Mucosa of rectum (tissue), 2 donors: Measurements from ENCODE around the gene NUBPL.
"Not testable (repeated sequence)": the region's sequence is repeated elsewhere in the genome, so short reads cannot be mapped to it uniquely, and the experiment has no call there.

Experiments used
- H3K27ac ChIP-seq, 2 donors: one replicate each; pipeline ENCODE4 v1.7.0; 2013; ENCODE audit warnings: inconsistent platforms in 2 of 2, low read depth in 2 of 2, low read length in 2 of 2
- H3K27me3 ChIP-seq, 2 donors: one replicate each; pipeline ENCODE4 v1.7.0; 2013; ENCODE audit warnings: low read length in 2 of 2; ENCODE audit not compliant: control insufficient read depth in 2 of 2, insufficient read depth in 2 of 2
- H3K36me3 ChIP-seq, 2 donors: one replicate each; pipeline ENCODE4 v1.7.0; 2013; ENCODE audit warnings: low read length in 2 of 2; ENCODE audit not compliant: control insufficient read depth in 2 of 2, insufficient read depth in 2 of 2
- H3K4me1 ChIP-seq, 2 donors: one replicate each; pipeline ENCODE4 v1.7.0; 2013; ENCODE audit warnings: low read length in 2 of 2, mild to moderate bottlenecking in 1 of 2; ENCODE audit not compliant: control insufficient read depth in 2 of 2, insufficient read depth in 2 of 2
- H3K4me3 ChIP-seq, 2 donors: one replicate each; pipeline ENCODE4 v1.7.0; 2013; ENCODE audit warnings: low read length in 2 of 2
- H3K9ac ChIP-seq, 2 donors: one replicate each; pipeline ENCODE4 v1.7.0; 2013; ENCODE audit warnings: low read length in 2 of 2, low read depth in 1 of 2, mild to moderate bottlenecking in 1 of 2
- H3K9me3 ChIP-seq, 2 donors: one replicate each; pipeline ENCODE4 v1.7.0; 2013; ENCODE audit warnings: low read length in 2 of 2; ENCODE audit not compliant: control insufficient read depth in 2 of 2
- donor health status: healthy.
- donor health status: Normal muscosa, but diverticular disease.

Gene NUBPL

GRCh38 chr14:31884238-31884637 is 323.0 kb downstream of the NUBPL start:
- Histone ChIP-seq H3K27me3 (no peaks in the 10 kb centered on the region), H3K27ac (no peak overlapping the region), H3K4me3 (no peak overlapping the region), H3K9ac (no peak overlapping the region), H3K9me3 (no peaks in the 10 kb centered on the region), H3K4me1 (no peaks in the 10 kb centered on the region), H3K36me3 (no peaks in the 10 kb centered on the region)

DNA sequence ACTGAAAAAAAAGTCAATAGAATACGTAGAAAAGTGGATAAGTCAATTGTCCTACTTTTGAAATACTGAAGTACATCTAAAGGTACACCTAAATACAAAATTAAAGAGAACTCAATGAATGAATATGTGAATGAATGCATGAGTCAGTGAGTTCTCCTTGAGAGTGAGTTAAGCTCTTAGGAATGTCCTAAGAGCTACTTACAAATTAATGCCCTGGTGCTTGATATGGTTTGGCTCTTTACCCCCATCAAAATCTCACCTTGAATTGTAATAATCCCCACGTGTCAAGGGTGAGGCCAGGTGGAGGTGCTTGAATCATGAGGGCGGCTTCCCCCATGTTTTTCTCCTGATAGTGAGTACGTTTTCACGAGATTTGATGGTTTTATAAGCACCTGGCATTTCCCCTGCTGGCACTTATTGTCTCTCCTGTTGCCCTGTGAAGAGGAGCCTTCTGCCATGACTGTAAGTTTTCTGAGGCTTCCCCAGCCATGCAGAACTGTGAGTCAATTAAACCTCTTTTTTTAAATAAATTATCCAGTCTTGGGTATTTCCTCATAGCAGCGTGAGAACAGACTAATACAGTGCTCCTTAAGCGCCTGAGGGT is 323.7 kb downstream of the NUBPL start:
- H3K9ac ChIP-seq: no peak overlapping the region
- H3K27ac ChIP-seq: no peak overlapping the region

DNA sequence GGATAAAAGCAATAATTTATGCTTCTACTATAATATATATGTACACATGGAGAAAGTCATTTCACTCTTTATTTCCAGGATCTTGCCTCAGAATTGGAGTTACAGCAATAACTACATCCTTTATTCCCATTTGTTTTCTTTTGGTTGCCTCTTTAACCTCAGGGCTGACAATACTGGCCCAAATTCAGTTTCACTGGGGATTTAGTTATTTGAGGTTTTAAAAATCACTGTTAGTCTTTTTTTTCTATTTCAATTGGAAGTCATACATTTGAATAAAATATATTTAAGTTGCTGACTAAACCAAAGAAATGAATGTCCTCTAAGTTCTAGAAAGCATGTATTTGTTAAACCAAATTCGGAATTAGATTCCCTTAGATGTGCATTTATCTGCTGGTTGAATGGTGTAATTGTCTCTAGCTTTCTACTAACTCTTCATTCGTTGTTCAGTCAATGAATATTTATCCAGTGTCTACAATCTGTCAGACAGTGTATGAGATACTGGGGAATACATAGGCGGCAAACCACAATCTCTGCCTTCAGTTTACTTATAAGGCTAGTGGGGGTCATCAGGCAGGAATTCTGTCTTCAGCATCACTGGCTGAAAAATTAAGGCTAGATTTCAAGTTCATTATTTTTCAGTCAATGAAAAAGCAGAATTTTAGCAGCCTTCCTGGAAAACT is 325.1 kb downstream of the NUBPL start:
- no peaks in the 10 kb centered on the region for H3K4me1 ChIP-seq
- H3K27me3 ChIP-seq: no peaks in the 10 kb centered on the region
- no peaks in the 10 kb centered on the region for H3K9me3 ChIP-seq
- H3K27ac ChIP-seq: no peak overlapping the region
- H3K9ac ChIP-seq: no peak overlapping the region
- no peaks in the 10 kb centered on the region for H3K36me3 ChIP-seq
- no peak overlapping the region for H3K4me3 ChIP-seq

More for the DNA sequence above, 323.7 kb downstream of the NUBPL start:
- H3K4me3 ChIP-seq: no peak overlapping the region
- H3K9me3 ChIP-seq: no peaks in the 10 kb centered on the region
- H3K4me1 ChIP-seq: no peaks in the 10 kb centered on the region
- no peaks in the 10 kb centered on the region for H3K36me3 ChIP-seq
- no peaks in the 10 kb centered on the region for H3K27me3 ChIP-seq

- no peak overlapping the region for H3K4me3 ChIP-seq
- H3K36me3 ChIP-seq: no peaks in the 10 kb centered on the region
- no peak overlapping the region for H3K9ac ChIP-seq
- no peaks in the 10 kb centered on the region for H3K27me3 ChIP-seq
- no peaks in the 10 kb centered on the region for H3K9me3 ChIP-seq
- no peaks in the 10 kb centered on the region for H3K4me1 ChIP-seq
- no peak overlapping the region for H3K27ac ChIP-seq
Measured at GRCh38 chr14:31887929-31888580, 326.9 kb downstream of the NUBPL start.

- H3K9ac ChIP-seq: no peak overlapping the region
- no peaks in the 10 kb centered on the region for H3K4me1 ChIP-seq
- H3K27ac ChIP-seq: no peak overlapping the region
- H3K9me3 ChIP-seq: no peaks in the 10 kb centered on the region
- H3K36me3 ChIP-seq: no peaks in the 10 kb centered on the region
- no peaks in the 10 kb centered on the region for H3K27me3 ChIP-seq
- no peak overlapping the region for H3K4me3 ChIP-seq
Measured at GRCh38 chr14:31889297-31889696, 328.1 kb downstream of the NUBPL start.

DNA sequence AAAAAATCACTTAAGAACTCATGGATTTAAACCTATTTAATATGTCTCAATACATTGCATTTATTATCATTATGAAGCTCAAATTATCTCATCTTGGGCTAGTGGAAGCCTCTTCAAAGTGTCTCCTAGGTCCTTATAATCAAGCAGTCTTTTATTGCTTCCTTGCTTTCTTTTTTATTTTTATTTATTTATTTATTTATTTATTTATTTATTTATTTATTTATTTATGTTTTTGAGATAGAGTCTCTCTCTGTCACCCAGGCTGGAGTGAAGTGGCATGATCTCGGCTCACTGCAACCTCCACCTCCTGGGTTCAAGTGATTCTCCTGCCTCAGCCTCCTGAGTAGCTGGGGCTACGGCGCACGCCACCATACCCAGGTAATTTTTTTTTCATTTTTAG is 329.0 kb downstream of the NUBPL start:
- H3K9ac ChIP-seq, H3K9me3 ChIP-seq, H3K4me1 ChIP-seq, H3K36me3 ChIP-seq, H3K4me3 ChIP-seq, H3K27me3 ChIP-seq, H3K27ac ChIP-seq: not testable (repeated sequence)

GRCh38 chr14:31893221-31893757 is 332.1 kb downstream of the NUBPL start:
- no peaks in the 10 kb centered on the region for H3K27me3 ChIP-seq
- no peak overlapping the region for H3K27ac ChIP-seq
- H3K4me1 ChIP-seq: no peaks in the 10 kb centered on the region
- no peaks in the 10 kb centered on the region for H3K9me3 ChIP-seq
- H3K36me3 ChIP-seq: no peaks in the 10 kb centered on the region
- H3K9ac ChIP-seq: no peak overlapping the region
- H3K4me3 ChIP-seq: no peak overlapping the region

- Histone ChIP-seq H3K4me3 (no peak overlapping the region), H3K9ac (no peak overlapping the region), H3K36me3 (no peaks in the 10 kb centered on the region)
Measured at GRCh38 chr14:31894351-31894750, 333.1 kb downstream of the NUBPL start.

GRCh38 chr14:31895206-31895605 is 334.0 kb downstream of the NUBPL start:
- Histone ChIP-seq H3K9ac (no peak overlapping the region), H3K27me3 (no peaks in the 10 kb centered on the region), H3K9me3 (no peaks in the 10 kb centered on the region), H3K36me3 (no peaks in the 10 kb centered on the region), H3K4me1 (no peaks in the 10 kb centered on the region), H3K27ac (no peak overlapping the region), H3K4me3 (no peak overlapping the region)

More at GRCh38 chr14:31894351-31894750, 333.1 kb downstream of the NUBPL start:
- Histone ChIP-seq H3K27me3 (no peaks in the 10 kb centered on the region), H3K9me3 (no peaks in the 10 kb centered on the region), H3K4me1 (no peaks in the 10 kb centered on the region), H3K27ac (no peak overlapping the region)

GRCh38 chr14:31895646-31896045 is 334.4 kb downstream of the NUBPL start:
- no peaks in the 10 kb centered on the region for H3K9me3 ChIP-seq

More at GRCh38 chr14:31895646-31896045, 334.4 kb downstream of the NUBPL start:
- H3K4me3 ChIP-seq: no peak overlapping the region
- H3K27ac ChIP-seq: no peak overlapping the region
- H3K4me1 ChIP-seq: no peaks in the 10 kb centered on the region
- H3K27me3 ChIP-seq: no peaks in the 10 kb centered on the region
- no peak overlapping the region for H3K9ac ChIP-seq
- H3K36me3 ChIP-seq: no peaks in the 10 kb centered on the region
